ENCODE measurements around the gene ONECUT3. TPM values are rescaled to one million over a fixed set of nuclear protein-coding genes. Genes with fewer than 3 reads are reported as not detected.

ONECUT3 gene
- total RNA-seq, 1 donor from 2014 or later, result not detected

DNA sequence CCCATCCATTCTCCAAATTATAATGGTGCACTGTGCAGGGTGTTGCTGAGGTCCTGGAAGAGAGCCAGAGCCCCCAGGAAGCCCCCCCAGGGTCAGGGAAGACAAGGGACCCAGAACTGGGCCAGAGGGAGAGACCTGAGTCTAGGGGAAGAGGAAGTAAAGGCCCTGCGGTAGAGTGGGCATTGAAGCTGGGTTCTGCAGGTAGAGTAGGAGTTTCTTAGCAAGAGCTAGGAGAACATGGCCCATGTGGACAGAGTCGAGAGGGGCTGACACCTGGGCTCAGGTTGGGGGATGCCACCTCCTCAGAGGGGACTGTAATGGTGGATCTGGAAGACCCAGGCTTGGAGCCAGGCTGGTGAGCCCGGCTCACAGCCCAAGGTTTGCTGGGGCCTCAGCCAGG is 17.0 kb upstream of the ONECUT3 start:
- DNase-seq (ENCODE audit: low spot score) (no peak), ATAC-seq (no peak)
- intact Hi-C loops (cut with DNase I), result no loop called here

DNA sequence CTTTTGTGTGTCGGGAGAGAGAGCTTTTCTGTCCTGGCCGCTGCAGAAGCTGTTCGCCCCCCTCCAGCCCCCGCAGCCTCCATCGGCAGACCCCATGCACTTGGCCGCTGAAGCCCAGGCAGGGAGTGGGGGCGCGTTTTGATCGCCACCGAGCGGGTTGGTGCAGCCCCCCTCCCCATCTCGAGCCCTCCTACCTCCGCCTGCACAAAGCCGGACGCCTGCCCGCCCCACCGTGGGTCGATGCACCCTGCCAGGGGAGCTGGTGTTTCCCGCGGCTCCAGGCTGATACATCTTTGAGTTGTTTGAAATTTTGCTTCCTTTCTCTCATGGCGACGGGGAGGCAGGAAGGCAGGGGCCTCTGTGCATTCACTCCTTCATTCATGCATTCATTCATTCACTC is 16.4 kb upstream of the ONECUT3 start:
- intact Hi-C loops (cut with DNase I), result no loop called here
- no peak for DNase-seq (ENCODE audit: low spot score)
- no peak for ATAC-seq

- intact Hi-C loops (cut with DNase I), result no loop called here
- ATAC-seq, result no peak
- no peak for DNase-seq (ENCODE audit: low spot score)
These were observed 13.2 kb upstream of the ONECUT3 start for GRCh38 chr19:1739960-1740629.

DNA sequence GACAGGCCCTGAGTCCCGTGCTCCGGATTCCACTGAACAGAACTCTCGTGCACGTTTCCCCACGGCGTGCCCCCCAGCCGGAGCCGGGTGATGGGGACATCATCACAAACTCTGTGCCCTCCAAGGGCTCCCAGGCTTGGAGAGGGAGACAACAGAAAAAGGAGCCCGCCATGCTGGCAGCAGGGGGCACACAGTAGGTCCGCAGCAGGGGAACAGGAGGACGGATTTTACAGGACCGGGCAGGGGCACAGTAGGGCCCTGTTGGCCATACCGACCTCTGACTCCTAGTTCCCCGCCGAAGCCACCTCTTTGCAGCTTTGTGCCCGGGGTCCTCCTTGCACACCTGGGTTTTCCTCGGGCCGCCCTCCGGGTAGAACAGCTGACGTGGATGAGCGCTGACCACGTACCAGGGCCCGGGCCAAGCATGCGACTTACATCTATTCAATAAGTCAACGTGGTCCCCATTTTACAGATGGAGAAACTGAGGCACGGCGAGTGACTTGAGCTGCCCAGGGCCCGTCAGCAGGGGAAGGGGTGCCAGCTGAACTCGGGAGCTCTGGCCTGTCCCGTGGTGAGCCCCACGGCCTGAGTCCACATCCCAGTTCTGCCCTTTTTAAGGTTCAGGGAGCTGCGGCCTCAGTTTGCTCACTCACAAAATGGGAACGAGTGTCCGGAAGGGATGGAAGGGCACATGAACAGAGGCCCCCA is 10.2 kb upstream of the ONECUT3 start:
- DNase-seq (ENCODE audit: low spot score), result no peak
- ATAC-seq, result no peak
- intact Hi-C loops (cut with DNase I), result no loop called here

- no peak for DNase-seq (ENCODE audit: low spot score)
- intact Hi-C loops (cut with DNase I), result no loop called here
- no peak for ATAC-seq
These were observed 9.1 kb upstream of the ONECUT3 start for GRCh38 chr19:1744133-1744665.

GRCh38 chr19:1744822-1745563 is 8.3 kb upstream of the ONECUT3 start:
- ATAC-seq, result no peak
- DNase-seq (ENCODE audit: low spot score), result no peak
- intact Hi-C loops (cut with DNase I), result no loop called here

DNA sequence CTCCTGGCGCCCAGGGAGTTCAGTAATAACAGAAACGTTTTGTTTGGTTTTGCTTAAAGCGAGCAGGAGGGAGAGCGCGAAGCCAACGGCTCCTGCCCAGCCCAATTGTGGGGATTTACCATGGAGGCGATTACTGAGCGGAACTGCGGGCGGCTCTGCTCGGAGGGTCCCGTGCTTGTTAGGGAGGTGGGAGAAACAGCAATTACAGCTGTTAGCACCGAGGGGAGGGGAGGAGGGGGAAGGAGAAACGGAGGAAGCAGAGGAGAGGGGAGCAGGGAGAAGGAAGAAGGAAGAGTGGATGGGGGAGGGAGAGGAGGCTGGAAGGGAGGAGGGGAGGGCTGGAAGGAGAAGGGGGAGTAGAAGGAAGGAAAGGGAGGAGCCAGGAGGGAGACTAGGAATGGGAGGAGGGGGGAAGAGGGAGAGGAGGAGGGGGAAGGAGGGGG is 7.7 kb upstream of the ONECUT3 start:
- no peak for DNase-seq (ENCODE audit: low spot score)
- intact Hi-C loops (cut with DNase I), result no loop called here
- no peak for ATAC-seq

- no peak for ATAC-seq
- DNase-seq (ENCODE audit: low spot score), result no peak
- intact Hi-C loops (cut with DNase I), result no loop called here
These were observed 6.7 kb upstream of the ONECUT3 start for GRCh38 chr19:1746401-1747284.

- DNase-seq (ENCODE audit: low spot score), result no peak
- intact Hi-C loops (cut with DNase I), result no loop called here
- ATAC-seq, result no peak
These were observed 5.8 kb upstream of the ONECUT3 start for GRCh38 chr19:1747285-1748114.

- intact Hi-C loops (cut with DNase I), result no loop called here
- DNase-seq (ENCODE audit: low spot score) (no peak), ATAC-seq (no peak)
These were observed 5.0 kb upstream of the ONECUT3 start for GRCh38 chr19:1748115-1748872.

DNA sequence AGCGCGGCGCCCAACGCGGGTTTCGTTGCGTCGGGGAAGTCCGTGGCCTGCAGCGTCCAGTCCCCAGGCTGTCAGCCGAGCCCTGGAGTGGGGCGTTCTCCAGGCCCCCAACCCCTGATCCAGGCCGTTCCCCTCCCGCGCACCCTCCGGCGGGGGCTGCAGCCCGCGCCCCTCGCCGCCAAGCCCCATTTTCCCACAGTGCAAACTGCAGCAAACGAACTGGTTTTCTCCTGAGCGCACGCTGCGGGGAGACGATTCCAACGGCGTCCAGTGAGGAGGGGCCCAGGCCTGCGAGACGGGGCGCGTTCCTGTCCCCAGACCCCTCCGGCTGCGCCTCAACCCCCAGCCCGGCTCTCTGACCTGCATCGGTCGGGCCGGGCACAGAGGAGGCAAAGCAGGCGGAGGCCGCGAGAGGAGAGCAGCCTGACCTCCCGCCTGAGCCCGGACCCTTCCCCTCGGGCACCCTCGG is 4.4 kb upstream of the ONECUT3 start:
- intact Hi-C loops (cut with DNase I), result no loop called here
- ATAC-seq (no peak), DNase-seq (ENCODE audit: low spot score) (no peak)

DNA sequence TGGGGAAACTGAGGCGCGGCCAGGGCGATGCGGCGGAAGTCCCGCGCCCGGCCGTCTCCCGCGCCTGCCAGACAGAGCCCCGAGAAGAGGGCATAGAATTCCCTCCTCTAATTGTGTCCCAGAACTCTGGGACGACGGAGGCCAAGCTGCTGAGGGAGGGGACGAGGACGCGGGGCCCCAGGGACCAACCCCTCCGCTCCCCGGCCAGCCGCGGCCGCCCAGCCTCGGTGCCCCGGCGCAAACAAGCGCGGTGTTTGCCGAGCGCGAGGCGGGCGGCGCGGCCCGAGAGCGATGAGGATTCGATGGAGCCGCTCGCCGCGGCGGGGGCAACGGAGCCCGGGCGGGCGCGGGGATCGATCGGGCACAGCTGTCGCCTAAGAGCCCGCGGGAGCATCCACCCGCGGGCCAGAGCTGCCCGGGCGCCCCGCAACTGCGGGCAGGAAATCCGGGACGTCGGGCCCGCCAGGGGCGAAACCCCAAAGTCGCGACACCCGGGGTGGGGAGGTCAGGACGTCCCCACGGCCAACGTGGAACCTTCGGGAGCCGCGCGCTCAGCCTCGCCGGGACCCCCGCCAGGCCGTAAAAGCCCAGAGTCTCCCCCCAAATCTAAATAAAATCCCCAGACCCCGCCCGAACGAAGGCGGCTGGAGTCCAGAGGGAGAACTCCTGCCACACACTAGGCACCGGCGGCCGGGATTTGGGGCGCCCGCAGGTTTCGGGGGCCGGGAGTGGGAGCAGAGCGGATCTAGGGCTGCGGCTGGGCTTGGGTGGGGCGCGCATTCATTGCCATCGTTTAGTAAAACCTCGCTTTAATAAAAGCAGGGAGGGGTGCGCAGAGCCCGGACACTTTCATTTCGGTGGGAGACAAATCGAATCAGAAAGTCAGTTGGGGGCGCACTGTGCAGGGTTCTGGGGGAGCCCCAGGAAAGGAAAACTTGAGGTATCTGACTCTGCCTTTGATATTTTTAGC is 3.6 kb upstream of the ONECUT3 start:
- DNase-seq (ENCODE audit: low spot score) (no peak), ATAC-seq (no peak)
- intact Hi-C loops (cut with DNase I), result no loop called here

DNA sequence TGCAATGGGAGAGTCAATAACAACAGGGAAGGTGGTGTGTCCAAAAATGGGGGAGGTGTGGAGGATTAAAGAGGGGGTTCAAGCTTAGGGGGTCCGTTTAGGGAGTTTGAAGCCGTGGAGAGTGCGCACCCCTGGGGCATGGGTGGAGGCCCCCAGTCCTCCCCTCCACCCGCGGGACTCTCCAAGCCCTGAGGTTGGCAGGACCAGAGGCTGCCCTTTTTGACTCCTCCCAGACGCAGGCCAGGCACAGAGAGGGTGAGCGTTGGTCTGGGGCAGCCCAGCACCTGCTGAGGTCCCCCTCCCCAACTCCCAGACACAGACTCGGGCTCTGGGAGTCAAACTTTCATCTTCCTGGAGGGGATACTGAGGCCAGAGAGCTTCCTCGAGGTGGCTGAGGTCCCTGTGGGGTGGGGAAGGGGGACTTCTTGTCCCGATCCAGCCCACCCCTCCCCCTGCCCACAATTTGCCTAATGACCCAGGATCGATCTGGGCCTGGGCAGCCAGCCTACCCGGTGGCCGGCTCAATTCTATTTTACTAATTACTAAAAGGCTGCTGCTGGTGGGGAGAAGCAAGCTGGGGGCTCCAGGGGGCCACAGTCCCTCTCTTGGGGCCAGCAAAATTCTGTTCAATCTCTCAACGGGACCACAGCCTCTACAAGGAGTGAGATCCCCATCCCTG is 2.8 kb upstream of the ONECUT3 start:
- DNase-seq (ENCODE audit: low spot score), result no peak
- no peak for ATAC-seq
- intact Hi-C loops (cut with DNase I), result no loop called here

DNA sequence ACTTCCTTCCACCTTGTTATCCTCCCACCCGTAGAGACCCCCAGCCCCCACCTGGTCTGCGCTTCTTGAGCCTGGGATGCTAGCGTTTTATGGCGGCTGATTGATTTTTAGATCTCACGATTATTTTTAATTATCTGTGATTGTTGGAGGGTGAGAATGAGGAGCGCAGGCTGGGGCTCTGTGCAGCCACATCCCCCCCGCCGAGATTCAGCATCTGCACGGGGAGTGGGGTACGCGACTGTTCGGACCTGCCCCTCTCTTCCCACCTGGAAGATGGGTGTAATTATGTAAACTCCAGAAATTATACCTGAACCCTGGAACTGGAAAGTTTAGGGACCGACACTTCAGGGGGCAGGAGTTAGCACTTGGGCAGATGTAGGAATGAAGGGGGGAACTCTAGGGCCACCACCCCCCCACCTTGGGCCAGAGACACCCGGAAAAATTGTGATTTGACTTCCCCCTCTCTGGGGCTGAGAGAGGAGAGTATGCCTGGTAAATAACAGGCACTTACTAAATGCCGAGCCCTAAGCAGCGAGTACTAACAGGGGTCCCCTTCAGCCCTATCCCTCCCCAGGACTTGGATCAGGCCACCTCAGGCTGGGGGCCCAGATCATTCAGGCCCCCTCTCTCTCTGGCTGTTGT is 1.8 kb upstream of the ONECUT3 start:
- intact Hi-C loops (cut with DNase I), result no loop called here
- DNase-seq (ENCODE audit: low spot score) (no peak), ATAC-seq (no peak)

DNA sequence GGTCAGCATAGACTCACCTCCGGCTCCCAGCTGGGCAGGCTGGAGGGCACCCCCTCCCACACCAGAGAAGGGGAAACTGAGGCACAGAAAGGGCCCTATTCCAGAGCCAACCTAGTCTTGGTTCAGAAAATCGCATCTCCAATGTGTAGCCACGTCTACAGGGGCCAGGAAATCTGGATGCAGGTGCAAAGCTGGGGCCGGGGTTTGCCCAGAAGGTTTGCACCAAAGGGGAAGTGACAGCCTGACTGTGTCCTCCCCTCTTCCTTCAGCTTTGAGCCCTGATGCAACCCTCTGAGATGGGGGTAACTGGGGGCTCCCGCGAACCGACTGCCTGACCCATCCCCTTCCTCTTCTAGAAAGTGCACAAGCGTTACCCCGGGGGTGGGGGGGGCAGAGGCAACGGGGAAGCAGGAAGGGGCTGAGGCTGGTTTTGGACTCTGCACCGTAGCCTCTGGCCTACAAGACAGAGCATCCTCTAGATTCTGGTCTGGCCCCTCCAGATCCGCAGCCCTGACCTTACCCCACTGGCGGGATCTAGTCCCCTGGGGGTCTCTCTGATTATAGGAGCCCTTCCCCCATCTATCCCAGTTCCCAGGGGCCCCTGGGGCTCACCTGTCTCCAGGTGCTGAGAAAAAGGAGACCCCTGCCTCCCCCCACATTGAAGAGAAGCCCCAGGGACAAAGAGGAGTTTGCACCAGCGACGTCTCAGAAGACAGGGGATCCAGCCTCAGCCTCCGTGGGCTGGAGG is 1.1 kb upstream of the ONECUT3 start:
- ATAC-seq, result no peak
- no peak for DNase-seq (ENCODE audit: low spot score)
- intact Hi-C loops (cut with DNase I), result no loop called here

Data from sciatic nerve (tissue), 2 donors.